Caco-2 (cell line): ENCODE data around the gene GBE1. TPM values are rescaled to one million over a fixed set of nuclear protein-coding genes. Genes with fewer than 3 reads are reported as not detected.

Experiments used
- BruUV-seq: library from RNA; stranded (reverse); fragments of 400-500 nt; replicated peaks from 2 replicates; lab custom pipeline; 2021; lab: Mats Ljungman, UMichigan
- CTCF ChIA-PET: fragments of 300-600 bp; sonication (Branson Sonifier 250); formaldehyde crosslinking; loops from one replicate; lab custom pipeline; 2022; ENCODE audit warnings: antibody characterized with exemption; lab: Charles Lee
- POLR2A ChIA-PET: fragments of 300-600 bp; sonication (Branson Sonifier 250); formaldehyde crosslinking; loops from one replicate; lab custom pipeline; 2022; ENCODE audit warnings: antibody characterized with exemption; lab: Charles Lee
- DNase-seq, 2 experiments: peaks; one replicate each; pipeline versions ENCODE4 v3.0.0 to v3.0.0-alpha.2; 2020 to 2022
- H3K27me3 ChIP-seq: replicated peaks from 2 replicates; pipeline ENCODE4 v1.6.0; 2011; ENCODE audit warnings: low read length; ENCODE audit not compliant: control insufficient read depth, insufficient read depth
- H3K36me3 ChIP-seq: 2 replicates; pipeline ENCODE4 v1.5.1; 2011; ENCODE audit warnings: low read length; ENCODE audit not compliant: control insufficient read depth, insufficient read depth
- H3K4me1 ChIP-seq: fragments of 250-450 bp; sonication (Bioruptor Pico); 2 replicates; pipeline ENCODE4 v1.5.1; 2020; ENCODE audit warnings: mild to moderate bottlenecking
- H3K4me3 ChIP-seq: 2 replicates; pipeline ENCODE4 v1.5.1; 2011; ENCODE audit warnings: low read depth, mild to moderate bottlenecking, control low read depth, low read length
- H3K9me3 ChIP-seq: fragments of 250-450 bp; sonication (Bioruptor Pico); 2 replicates; pipeline ENCODE4 v1.5.1; 2020; ENCODE audit warnings: mild to moderate bottlenecking, moderate library complexity
- H3K27ac Mint-ChIP-seq: one replicate; pipeline ENCODE4 v1.8.0; 2022; ENCODE audit warnings: mixed read lengths; ENCODE audit not compliant: unreplicated experiment
- H3K27me3 Mint-ChIP-seq: one replicate; pipeline ENCODE4 v1.8.0; 2022; ENCODE audit warnings: mixed read lengths; ENCODE audit not compliant: insufficient read depth, unreplicated experiment
- H3K36me3 Mint-ChIP-seq: one replicate; pipeline ENCODE4 v1.8.0; 2022; ENCODE audit warnings: mild to moderate bottlenecking, mixed read lengths; ENCODE audit not compliant: insufficient read depth, unreplicated experiment
- H3K4me1 Mint-ChIP-seq: one replicate; pipeline ENCODE4 v1.8.0; 2022; ENCODE audit warnings: low read depth, mixed read lengths; ENCODE audit not compliant: unreplicated experiment
- H3K4me3 Mint-ChIP-seq: one replicate; pipeline ENCODE4 v1.8.0; 2022; ENCODE audit warnings: mild to moderate bottlenecking, moderate library complexity, mixed read lengths; ENCODE audit not compliant: unreplicated experiment
- H3K9me3 Mint-ChIP-seq: one replicate; pipeline ENCODE4 v1.8.0; 2022; ENCODE audit warnings: mixed read lengths; ENCODE audit not compliant: unreplicated experiment
- intact Hi-C: fragments of 100-400 bp; cut with micrococcal nuclease; formaldehyde crosslinking; loops from one replicate; pipeline ENCODE4 v1.10.0; 2022; ENCODE audit not compliant: unreplicated experiment
- total RNA-seq: library from RNA; stranded (reverse); gene quantifications from 2 replicates; pipeline ENCODE4 v1.2.3, GENCODE V29; 2022
- TF ChIP-seq, protein P1 (sequence below), 2 experiments: fragments of 200-600 bp in 1 of 2; IDR thresholded peaks; 1 replicate in 1 of 2; 2 replicates in 1 of 2; pipeline versions ENCODE4 v1.5.1 to v1.8.0; 2011 to 2022; ENCODE audit warnings: antibody characterized with exemption in 1 of 2, control low read depth in 1 of 2, inconsistent platforms in 1 of 2, low read depth in 1 of 2, low read length in 1 of 2, mild to moderate bottlenecking in 1 of 2, moderate library complexity in 1 of 2; ENCODE audit not compliant: insufficient read depth in 1 of 2, severe bottlenecking in 1 of 2, unreplicated experiment in 1 of 2

Gene GBE1
- total RNA-seq, 1 experiment from 2014 or later = 8.2 TPM

DNA sequence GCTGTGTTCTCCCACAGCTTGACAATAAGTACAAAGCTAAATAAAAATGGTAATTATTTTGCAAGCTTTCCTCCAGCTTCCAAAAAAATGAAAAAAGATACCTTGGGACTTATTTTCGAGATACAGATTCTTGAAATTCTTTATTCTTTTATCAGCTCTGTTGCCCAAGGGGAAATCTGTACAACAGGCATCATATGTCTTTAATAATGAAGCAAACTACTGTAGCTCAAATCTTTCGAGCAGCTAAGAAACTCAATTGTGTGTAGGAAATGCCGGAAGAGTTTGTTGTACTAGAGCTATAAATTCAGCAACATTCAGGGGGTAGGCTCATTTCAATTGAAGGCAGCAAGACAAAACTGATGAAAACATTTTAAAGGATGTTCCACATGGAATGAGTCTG lies 297.7 kb downstream of the GBE1 start:
- POLR2A ChIA-PET = no interaction called here
- no peaks in the 10 kb centered on the region for H3K36me3 ChIP-seq
- no peak overlapping the region for H3K4me3 ChIP-seq
- CTCF ChIA-PET = no interaction called here
- H3K27ac Mint-ChIP-seq = no peak overlapping the region
- no TSS peak for BruUV-seq
- no peak overlapping the region for H3K4me3 Mint-ChIP-seq
- intact Hi-C loops = no loop called here
- no peaks in the 10 kb centered on the region for H3K9me3 ChIP-seq
- no peaks in the 10 kb centered on the region for H3K4me1 ChIP-seq
- no peaks in the 10 kb centered on the region for H3K27me3 Mint-ChIP-seq
- no peaks in the 10 kb centered on the region for H3K4me1 Mint-ChIP-seq
- DNase-seq = no peak
- H3K27me3 ChIP-seq = no peaks in the 10 kb centered on the region
- H3K9me3 Mint-ChIP-seq = no peaks in the 10 kb centered on the region
- no peaks in the 10 kb centered on the region for H3K36me3 Mint-ChIP-seq
- TF ChIP-seq, protein P1, sequence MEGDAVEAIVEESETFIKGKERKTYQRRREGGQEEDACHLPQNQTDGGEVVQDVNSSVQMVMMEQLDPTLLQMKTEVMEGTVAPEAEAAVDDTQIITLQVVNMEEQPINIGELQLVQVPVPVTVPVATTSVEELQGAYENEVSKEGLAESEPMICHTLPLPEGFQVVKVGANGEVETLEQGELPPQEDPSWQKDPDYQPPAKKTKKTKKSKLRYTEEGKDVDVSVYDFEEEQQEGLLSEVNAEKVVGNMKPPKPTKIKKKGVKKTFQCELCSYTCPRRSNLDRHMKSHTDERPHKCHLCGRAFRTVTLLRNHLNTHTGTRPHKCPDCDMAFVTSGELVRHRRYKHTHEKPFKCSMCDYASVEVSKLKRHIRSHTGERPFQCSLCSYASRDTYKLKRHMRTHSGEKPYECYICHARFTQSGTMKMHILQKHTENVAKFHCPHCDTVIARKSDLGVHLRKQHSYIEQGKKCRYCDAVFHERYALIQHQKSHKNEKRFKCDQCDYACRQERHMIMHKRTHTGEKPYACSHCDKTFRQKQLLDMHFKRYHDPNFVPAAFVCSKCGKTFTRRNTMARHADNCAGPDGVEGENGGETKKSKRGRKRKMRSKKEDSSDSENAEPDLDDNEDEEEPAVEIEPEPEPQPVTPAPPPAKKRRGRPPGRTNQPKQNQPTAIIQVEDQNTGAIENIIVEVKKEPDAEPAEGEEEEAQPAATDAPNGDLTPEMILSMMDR (IDR thresholded peaks at IDR 0.05; ENCODE audit: insufficient read depth in 1 of 2, low read depth in 1 of 2, low read length in 1 of 2, severe bottlenecking in 1 of 2, unreplicated experiment in 1 of 2) = no peak

DNA sequence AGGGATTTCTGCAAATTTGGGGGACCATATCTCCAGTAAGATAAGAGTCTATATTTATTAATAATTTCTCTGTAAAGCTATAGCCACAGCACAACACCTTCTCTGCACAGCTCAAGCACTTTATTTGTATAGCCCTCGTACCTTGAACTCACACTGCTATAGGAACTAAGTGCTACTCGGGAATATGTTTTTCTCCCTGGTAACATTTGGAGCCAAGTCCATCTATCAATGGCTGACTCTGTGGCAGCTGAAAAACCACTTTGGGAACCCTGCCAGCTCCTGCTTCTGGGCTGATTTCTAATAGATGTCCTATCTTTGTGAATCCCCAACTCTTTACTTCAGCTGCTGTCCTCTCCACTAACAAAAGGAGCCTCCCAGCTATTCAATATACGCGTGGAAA lies 298.5 kb downstream of the GBE1 start:
- no peaks in the 10 kb centered on the region for H3K9me3 ChIP-seq
- no peaks in the 10 kb centered on the region for H3K27me3 ChIP-seq
- CTCF ChIA-PET = no interaction called here
- intact Hi-C loops = no loop called here
- no peak overlapping the region for H3K4me3 Mint-ChIP-seq
- H3K36me3 Mint-ChIP-seq = no peaks in the 10 kb centered on the region
- BruUV-seq = no TSS peak
- H3K4me1 Mint-ChIP-seq = no peaks in the 10 kb centered on the region
- H3K4me3 ChIP-seq = no peak overlapping the region
- TF ChIP-seq, protein P1 (IDR thresholded peaks at IDR 0.05; ENCODE audit: insufficient read depth in 1 of 2, low read depth in 1 of 2, low read length in 1 of 2, severe bottlenecking in 1 of 2, unreplicated experiment in 1 of 2) = no peak
- no peaks in the 10 kb centered on the region for H3K27me3 Mint-ChIP-seq
- POLR2A ChIA-PET = no interaction called here
- no peak for DNase-seq
- H3K4me1 ChIP-seq = no peaks in the 10 kb centered on the region
- H3K9me3 Mint-ChIP-seq = no peaks in the 10 kb centered on the region
- no peaks in the 10 kb centered on the region for H3K36me3 ChIP-seq
- no peak overlapping the region for H3K27ac Mint-ChIP-seq

DNA sequence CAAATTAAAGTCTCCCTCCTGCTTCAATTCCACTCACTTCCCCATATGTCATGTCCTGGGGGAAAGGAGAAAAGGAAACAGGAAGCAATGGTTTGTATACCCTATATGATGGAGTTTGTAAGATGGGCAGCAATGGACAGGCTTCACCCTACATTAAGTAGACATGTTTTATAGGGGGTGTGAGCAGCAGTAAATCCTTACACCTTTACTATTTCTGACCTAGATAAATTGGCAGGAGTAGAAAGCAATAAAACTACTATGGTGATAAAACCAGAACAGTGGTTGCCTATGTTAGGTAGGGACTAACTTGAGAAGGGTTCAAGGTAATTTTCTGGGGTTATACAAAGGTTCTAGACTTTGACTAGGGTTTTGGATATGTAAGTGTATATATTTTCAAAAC lies 301.7 kb downstream of the GBE1 start:
- no peaks in the 10 kb centered on the region for H3K36me3 Mint-ChIP-seq
- intact Hi-C loops = no loop called here

More for the DNA sequence above, 301.7 kb downstream of the GBE1 start:
- TF ChIP-seq, protein P1 (IDR thresholded peaks at IDR 0.05; ENCODE audit: insufficient read depth in 1 of 2, low read depth in 1 of 2, low read length in 1 of 2, severe bottlenecking in 1 of 2, unreplicated experiment in 1 of 2) = no peak
- POLR2A ChIA-PET = no interaction called here
- no peak overlapping the region for H3K4me3 ChIP-seq
- no peaks in the 10 kb centered on the region for H3K27me3 Mint-ChIP-seq
- CTCF ChIA-PET = no interaction called here
- no peaks in the 10 kb centered on the region for H3K36me3 ChIP-seq
- no peaks in the 10 kb centered on the region for H3K4me1 ChIP-seq
- H3K27ac Mint-ChIP-seq = no peak overlapping the region
- no peaks in the 10 kb centered on the region for H3K27me3 ChIP-seq
- no TSS peak for BruUV-seq
- no peak for DNase-seq
- no peak overlapping the region for H3K4me3 Mint-ChIP-seq
- no peaks in the 10 kb centered on the region for H3K4me1 Mint-ChIP-seq
- H3K9me3 ChIP-seq = no peaks in the 10 kb centered on the region
- H3K9me3 Mint-ChIP-seq = no peaks in the 10 kb centered on the region
